Measurements from ENCODE around the gene C1RL. TPM values are rescaled to one million over a fixed set of nuclear protein-coding genes. Genes with fewer than 3 reads are reported as not detected.

C1RL gene
- total and polyA plus RNA-seq, 9 donors, result 48.4 to 160 (median 98.9) TPM

- Histone ChIP-seq H3K36me3 (no peaks in the 10 kb centered on the region), H3K27me3 (no peaks in the 10 kb centered on the region), H3K4me1 (ENCODE audit: insufficient read depth) (no peaks in the 10 kb centered on the region), H3K9me3 (no peaks in the 10 kb centered on the region), H3K4me3 (no peak overlapping the region), H3K27ac (no peak overlapping the region)
- intact Hi-C loops (cut with DNase I), result no loop called here
- 82 to 90% (median 83%) methylated on average over 8 of the region's 8 CpGs for WGBS, 3 donors
- TF ChIP-seq POLR2A (IDR thresholded peaks at IDR 0.05), result no peak
- no peak for TF ChIP-seq CTCF (IDR thresholded peaks at IDR 0.05)
- no peak for TF ChIP-seq EP300 (IDR thresholded peaks at IDR 0.05)
- DNase-seq, result peak in 1 of 5 donors; percentile 19
Observed at GRCh38 chr12:7155471-7156034, 46.5 kb upstream of the C1RL start.

- H3K4me1 ChIP-seq (ENCODE audit: insufficient read depth), result no peaks in the 10 kb centered on the region
- no peaks in the 10 kb centered on the region for H3K9me3 ChIP-seq
- intact Hi-C loops (cut with DNase I), result no loop called here
- H3K4me3 ChIP-seq, result no peak overlapping the region
- WGBS, 3 donors, result 80 to 86% (median 82%) methylated on average over 12 of the region's 12 CpGs
- H3K27me3 ChIP-seq, result no peaks in the 10 kb centered on the region
- no peaks in the 10 kb centered on the region for H3K36me3 ChIP-seq
- no peak overlapping the region for H3K27ac ChIP-seq
- no peak for TF ChIP-seq EP300 (IDR thresholded peaks at IDR 0.05)
- TF ChIP-seq POLR2A (IDR thresholded peaks at IDR 0.05), result no peak
- no peak for TF ChIP-seq CTCF (IDR thresholded peaks at IDR 0.05)
- no peak for DNase-seq
Observed at GRCh38 chr12:7154901-7155470, 46.0 kb upstream of the C1RL start.

DNA sequence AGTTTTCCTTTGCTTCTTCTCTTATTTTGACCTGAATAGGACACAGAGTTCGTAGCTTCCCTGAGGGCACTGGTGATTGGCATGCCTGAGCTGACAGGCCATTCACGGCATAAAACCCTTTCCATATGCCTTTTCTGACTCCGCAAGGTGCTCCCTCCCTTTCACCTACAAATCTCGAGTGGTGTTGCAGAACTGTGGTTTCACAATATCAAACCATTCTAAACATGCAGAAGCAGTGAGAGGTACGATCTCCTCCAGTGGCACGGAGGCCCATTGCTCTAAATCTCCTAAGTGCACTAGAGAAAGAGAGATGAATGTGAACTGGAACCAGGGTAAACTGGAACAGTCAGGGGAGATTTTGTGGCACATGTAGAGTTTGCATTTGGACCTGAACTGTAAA, 45.0 kb upstream of the C1RL start:
- WGBS, 3 donors, result 88 to 89% (median 89%) methylated on average over 6 of the region's 6 CpGs
- TF ChIP-seq EP300 (IDR thresholded peaks at IDR 0.05), result no peak
- Histone ChIP-seq H3K36me3 (no peaks in the 10 kb centered on the region), H3K4me3 (no peak overlapping the region), H3K9me3 (no peaks in the 10 kb centered on the region), H3K27ac (no peak overlapping the region), H3K27me3 (no peaks in the 10 kb centered on the region), H3K4me1 (ENCODE audit: insufficient read depth) (no peaks in the 10 kb centered on the region)
- intact Hi-C loops (cut with DNase I), result no loop called here
- no peak for DNase-seq

- no peak for DNase-seq
- no peaks in the 10 kb centered on the region for H3K27me3 ChIP-seq
- no peaks in the 10 kb centered on the region for H3K36me3 ChIP-seq
- WGBS, 3 donors, result 84 to 87% (median 87%) methylated on average over 4 of the region's 4 CpGs
- H3K4me1 ChIP-seq (ENCODE audit: insufficient read depth), result no peaks in the 10 kb centered on the region
- no peaks in the 10 kb centered on the region for H3K9me3 ChIP-seq
- no peak overlapping the region for H3K4me3 ChIP-seq
- TF ChIP-seq EP300 (IDR thresholded peaks at IDR 0.05) (no peak), POLR2A (IDR thresholded peaks at IDR 0.05) (no peak), CTCF (IDR thresholded peaks at IDR 0.05) (no peak)
- H3K27ac ChIP-seq, result no peak overlapping the region
- intact Hi-C loops (cut with DNase I), result no loop called here
Observed at GRCh38 chr12:7152818-7153217, 43.8 kb upstream of the C1RL start.

GRCh38 chr12:7151532-7151931, 42.5 kb upstream of the C1RL start:
- Histone ChIP-seq H3K27me3 (no peaks in the 10 kb centered on the region), H3K36me3 (no peaks in the 10 kb centered on the region), H3K27ac (no peak overlapping the region), H3K9me3 (no peaks in the 10 kb centered on the region), H3K4me1 (ENCODE audit: insufficient read depth) (no peaks in the 10 kb centered on the region), H3K4me3 (no peak overlapping the region)
- TF ChIP-seq POLR2A (IDR thresholded peaks at IDR 0.05) (no peak), CTCF (IDR thresholded peaks at IDR 0.05) (no peak), EP300 (IDR thresholded peaks at IDR 0.05) (no peak)
- intact Hi-C loops (cut with DNase I), result no loop called here
- WGBS, 3 donors, result 91 to 94% (median 93%) methylated on average over 6 of the region's 6 CpGs
- no peak for DNase-seq

All from ovary (tissue), 9 donors.